SH-SY5Y (cell line): Measurements from ENCODE around the gene CCDC148.

Source experiments
- GATA2 ChIP-seq: IDR thresholded peaks from 2 replicates; pipeline ENCODE4 v1.6.1; 2011; ENCODE audit warnings: mild to moderate bottlenecking, low read depth, low read length
- GATA3 ChIP-seq: IDR thresholded peaks from 2 replicates; pipeline ENCODE4 v1.6.1; 2011; ENCODE audit warnings: low read depth, mild to moderate bottlenecking, low read length, moderate library complexity

- no peak for TF ChIP-seq GATA2
- TF ChIP-seq GATA3, result no peak
These were observed 331.7 kb downstream of the CCDC148 start for GRCh38 chr2:158124896-158125295.
